ENCODE data around the gene QRFP. TPM values are rescaled to one million over a fixed set of nuclear protein-coding genes. Genes with fewer than 3 reads are reported as not detected.
"Not testable (repeated sequence)": the region's sequence is repeated elsewhere in the genome, so short reads cannot be mapped to it uniquely, and the experiment has no call there.

Gene QRFP
- total RNA-seq, 1 experiment from 2014 or later: not detected

GRCh38 chr9:130917168-130917960 is 20.8 kb upstream of the QRFP start:
- H3K36me3 ChIP-seq (ENCODE audit: insufficient read depth, low read length): no peaks in the 10 kb centered on the region
- H4K20me1 ChIP-seq (ENCODE audit: insufficient read depth, low read depth, low read length): no peaks in the 10 kb centered on the region
- H3K27me3 ChIP-seq (ENCODE audit: low read length): no peaks in the 10 kb centered on the region
- DNase-seq: no peak
- no peak overlapping the region for H3K27ac ChIP-seq (ENCODE audit: low read length)
- no peaks in the 10 kb centered on the region for H3K9me3 ChIP-seq (ENCODE audit: low read length)
- H2AFZ ChIP-seq (ENCODE audit: low read length): no peak overlapping the region
- no peaks in the 10 kb centered on the region for H3K79me2 ChIP-seq (ENCODE audit: low read length)
- no peak overlapping the region for H3K4me2 ChIP-seq (ENCODE audit: low read depth, low read length, poor library complexity, severe bottlenecking)
- no peak overlapping the region for H3K9ac ChIP-seq (ENCODE audit: low read length)
- H3K4me1 ChIP-seq (ENCODE audit: low read length): no peaks in the 10 kb centered on the region
- H3K9me2 ChIP-seq (replicated peaks; ENCODE audit: insufficient read depth, low read length): no peaks in the 10 kb centered on the region
- no peak overlapping the region for H3K4me3 ChIP-seq (ENCODE audit: low read length)

GRCh38 chr9:130915096-130915447 is 18.5 kb upstream of the QRFP start:
- no peaks in the 10 kb centered on the region for H4K20me1 ChIP-seq (ENCODE audit: insufficient read depth, low read depth, low read length)
- no peak overlapping the region for H3K4me2 ChIP-seq (ENCODE audit: low read depth, low read length, poor library complexity, severe bottlenecking)
- no peaks in the 10 kb centered on the region for H3K9me3 ChIP-seq (ENCODE audit: low read length)
- no peak overlapping the region for H2AFZ ChIP-seq (ENCODE audit: low read length)
- no peak overlapping the region for H3K27ac ChIP-seq (ENCODE audit: low read length)
- H3K79me2 ChIP-seq (ENCODE audit: low read length): no peaks in the 10 kb centered on the region
- no peak overlapping the region for H3K4me3 ChIP-seq (ENCODE audit: low read length)
- H3K36me3 ChIP-seq (ENCODE audit: insufficient read depth, low read length): no peaks in the 10 kb centered on the region
- no peaks in the 10 kb centered on the region for H3K9me2 ChIP-seq (replicated peaks; ENCODE audit: insufficient read depth, low read length)
- H3K27me3 ChIP-seq (ENCODE audit: low read length): no peaks in the 10 kb centered on the region
- H3K4me1 ChIP-seq (ENCODE audit: low read length): no peaks in the 10 kb centered on the region
- H3K9ac ChIP-seq (ENCODE audit: low read length): no peak overlapping the region
- DNase-seq: no peak

- no peaks in the 10 kb centered on the region for H3K9me3 ChIP-seq (ENCODE audit: low read length)
- no peak overlapping the region for H3K4me3 ChIP-seq (ENCODE audit: low read length)
- H2AFZ ChIP-seq (ENCODE audit: low read length): no peak overlapping the region
- H3K9ac ChIP-seq (ENCODE audit: low read length): no peak overlapping the region
- no peaks in the 10 kb centered on the region for H3K9me2 ChIP-seq (replicated peaks; ENCODE audit: insufficient read depth, low read length)
- H3K27ac ChIP-seq (ENCODE audit: low read length): no peak overlapping the region
- DNase-seq: no peak
- no peaks in the 10 kb centered on the region for H3K36me3 ChIP-seq (ENCODE audit: insufficient read depth, low read length)
- H3K4me2 ChIP-seq (ENCODE audit: low read depth, low read length, poor library complexity, severe bottlenecking): no peak overlapping the region
- no peaks in the 10 kb centered on the region for H3K4me1 ChIP-seq (ENCODE audit: low read length)
- H3K79me2 ChIP-seq (ENCODE audit: low read length): no peaks in the 10 kb centered on the region
- no peaks in the 10 kb centered on the region for H4K20me1 ChIP-seq (ENCODE audit: insufficient read depth, low read depth, low read length)
- no peaks in the 10 kb centered on the region for H3K27me3 ChIP-seq (ENCODE audit: low read length)
Observed at GRCh38 chr9:130914417-130915095, 17.9 kb upstream of the QRFP start.

- Histone ChIP-seq H3K4me2 (ENCODE audit: low read depth, low read length, poor library complexity, severe bottlenecking) (no peak overlapping the region), H3K4me3 (ENCODE audit: low read length) (no peak overlapping the region), H3K4me1 (ENCODE audit: low read length) (no peaks in the 10 kb centered on the region), H4K20me1 (ENCODE audit: insufficient read depth, low read depth, low read length) (no peaks in the 10 kb centered on the region), H3K36me3 (ENCODE audit: insufficient read depth, low read length) (no peaks in the 10 kb centered on the region), H3K9me2 (replicated peaks; ENCODE audit: insufficient read depth, low read length) (no peaks in the 10 kb centered on the region), H3K9ac (ENCODE audit: low read length) (no peak overlapping the region), H3K27ac (ENCODE audit: low read length) (no peak overlapping the region), H3K9me3 (ENCODE audit: low read length) (no peaks in the 10 kb centered on the region), H3K79me2 (ENCODE audit: low read length) (no peaks in the 10 kb centered on the region), H2AFZ (ENCODE audit: low read length) (no peak overlapping the region), H3K27me3 (ENCODE audit: low read length) (no peaks in the 10 kb centered on the region)
- DNase-seq: no peak
Observed at GRCh38 chr9:130913599-130914416, 17.2 kb upstream of the QRFP start.

GRCh38 chr9:130912932-130913598 is 16.5 kb upstream of the QRFP start:
- no peak overlapping the region for H3K9ac ChIP-seq (ENCODE audit: low read length)
- no peak for DNase-seq

GRCh38 chr9:130911254-130912049 is 14.8 kb upstream of the QRFP start:
- Histone ChIP-seq H3K9me3 (ENCODE audit: low read length) (no peaks in the 10 kb centered on the region), H3K79me2 (ENCODE audit: low read length) (no peaks in the 10 kb centered on the region), H3K27ac (ENCODE audit: low read length) (no peak overlapping the region), H3K4me1 (ENCODE audit: low read length) (no peaks in the 10 kb centered on the region), H3K9me2 (replicated peaks; ENCODE audit: insufficient read depth, low read length) (no peaks in the 10 kb centered on the region), H3K4me2 (ENCODE audit: low read depth, low read length, poor library complexity, severe bottlenecking) (no peak overlapping the region), H3K27me3 (ENCODE audit: low read length) (no peaks in the 10 kb centered on the region), H3K9ac (ENCODE audit: low read length) (no peak overlapping the region), H2AFZ (ENCODE audit: low read length) (no peak overlapping the region), H3K4me3 (ENCODE audit: low read length) (no peak overlapping the region), H3K36me3 (ENCODE audit: insufficient read depth, low read length) (no peaks in the 10 kb centered on the region), H4K20me1 (ENCODE audit: insufficient read depth, low read depth, low read length) (no peaks in the 10 kb centered on the region)
- DNase-seq: no peak

More at GRCh38 chr9:130912932-130913598, 16.5 kb upstream of the QRFP start:
- Histone ChIP-seq H2AFZ (ENCODE audit: low read length) (no peak overlapping the region), H3K4me3 (ENCODE audit: low read length) (no peak overlapping the region), H3K4me2 (ENCODE audit: low read depth, low read length, poor library complexity, severe bottlenecking) (no peak overlapping the region), H3K36me3 (ENCODE audit: insufficient read depth, low read length) (no peaks in the 10 kb centered on the region), H3K4me1 (ENCODE audit: low read length) (no peaks in the 10 kb centered on the region), H3K9me2 (replicated peaks; ENCODE audit: insufficient read depth, low read length) (no peaks in the 10 kb centered on the region), H4K20me1 (ENCODE audit: insufficient read depth, low read depth, low read length) (no peaks in the 10 kb centered on the region), H3K9me3 (ENCODE audit: low read length) (no peaks in the 10 kb centered on the region), H3K27me3 (ENCODE audit: low read length) (no peaks in the 10 kb centered on the region), H3K27ac (ENCODE audit: low read length) (no peak overlapping the region), H3K79me2 (ENCODE audit: low read length) (no peaks in the 10 kb centered on the region)

GRCh38 chr9:130910670-130911069 is 14.1 kb upstream of the QRFP start:
- not testable (repeated sequence) for H3K9ac ChIP-seq (ENCODE audit: low read length); H3K27ac ChIP-seq (ENCODE audit: low read length); H3K9me3 ChIP-seq (ENCODE audit: low read length); H3K4me3 ChIP-seq (ENCODE audit: low read length); H3K9me2 ChIP-seq (replicated peaks; ENCODE audit: insufficient read depth, low read length); H2AFZ ChIP-seq (ENCODE audit: low read length); DNase-seq; H3K36me3 ChIP-seq (ENCODE audit: insufficient read depth, low read length); H4K20me1 ChIP-seq (ENCODE audit: insufficient read depth, low read depth, low read length); H3K79me2 ChIP-seq (ENCODE audit: low read length); H3K4me2 ChIP-seq (ENCODE audit: low read depth, low read length, poor library complexity, severe bottlenecking); H3K27me3 ChIP-seq (ENCODE audit: low read length); H3K4me1 ChIP-seq (ENCODE audit: low read length)

Measured in Karpas-422 (cell line).